Keratinocyte (primary cell): ENCODE results near the gene CHIT1. TPM values are rescaled to one million over a fixed set of nuclear protein-coding genes. Genes with fewer than 3 reads are reported as not detected.

ENCODE experiments used
- DNase-seq: peaks from one replicate; pipeline ENCODE4 v3.0.0-alpha.2; 2011; ENCODE audit warnings: low read depth, missing footprints, low spot score
- FAIRE-seq: peaks from 2 replicates; lab custom pipeline; 2011; peaks lifted over from hg19 to GRCh38; lab: Jason Lieb, UNC
- H2AFZ ChIP-seq: 2 replicates; pipeline ENCODE4 v1.6.0; 2012; ENCODE audit warnings: low read length, control low read depth, inconsistent platforms; ENCODE audit not compliant: control insufficient read depth
- H3K27ac ChIP-seq: 2 replicates; pipeline ENCODE4 v1.5.1; 2011; ENCODE audit warnings: low read length; ENCODE audit not compliant: control insufficient read depth, insufficient read depth
- H3K27me3 ChIP-seq: 3 replicates; pipeline ENCODE4 v1.6.0; 2011; ENCODE audit warnings: low read length; ENCODE audit not compliant: control insufficient read depth, insufficient read depth; ENCODE audit errors: extremely low read depth
- H3K36me3 ChIP-seq, 2 experiments: 2 replicates in 1 of 2; 3 replicates in 1 of 2; pipeline ENCODE4 v1.5.1; 2011; ENCODE audit warnings: low read length in 2 of 2, mild to moderate bottlenecking in 1 of 2; ENCODE audit not compliant: control insufficient read depth in 2 of 2, insufficient read depth in 2 of 2; ENCODE audit errors: extremely low read depth in 1 of 2
- H3K4me1 ChIP-seq: 3 replicates; pipeline ENCODE4 v1.5.1; 2011; ENCODE audit warnings: low read length; ENCODE audit not compliant: control insufficient read depth, insufficient read depth; ENCODE audit errors: extremely low read depth
- H3K4me2 ChIP-seq: 3 replicates; pipeline ENCODE4 v1.6.0; 2011; ENCODE audit warnings: low read depth, low read length; ENCODE audit not compliant: control insufficient read depth, insufficient read depth; ENCODE audit errors: extremely low read depth
- H3K4me3 ChIP-seq, 3 experiments: fragments of 200-600 bp in 1 of 3; sonication (generic) in 1 of 3; 2 replicates in 2 of 3; 3 replicates in 1 of 3; pipeline ENCODE4 v1.5.1; 2011 to 2016; ENCODE audit warnings: low read length in 3 of 3, mild to moderate bottlenecking in 3 of 3, control low read depth in 2 of 3, inconsistent platforms in 1 of 3, low read depth in 1 of 3, mixed read lengths in 1 of 3, mixed run types in 1 of 3, moderate library complexity in 1 of 3; ENCODE audit not compliant: control insufficient read depth in 2 of 3, insufficient read depth in 2 of 3; ENCODE audit errors: extremely low read depth in 1 of 3
- H3K79me2 ChIP-seq: 2 replicates; pipeline ENCODE4 v1.6.0; 2012; ENCODE audit warnings: low read length; ENCODE audit not compliant: control insufficient read depth, insufficient read depth
- H3K9ac ChIP-seq: 3 replicates; pipeline ENCODE4 v1.6.0; 2011; ENCODE audit warnings: low read length; ENCODE audit not compliant: control insufficient read depth, insufficient read depth; ENCODE audit errors: extremely low read depth
- H3K9me1 ChIP-seq: 3 replicates; pipeline ENCODE4 v1.6.0; 2011; ENCODE audit warnings: low read length; ENCODE audit not compliant: control insufficient read depth, insufficient read depth; ENCODE audit errors: extremely low read depth
- H3K9me3 ChIP-seq: 2 replicates; pipeline ENCODE4 v1.5.1; 2012; ENCODE audit warnings: low read depth, low read length; ENCODE audit not compliant: control insufficient read depth
- H4K20me1 ChIP-seq: 3 replicates; pipeline ENCODE4 v1.6.0; 2011; ENCODE audit warnings: low read length; ENCODE audit not compliant: control insufficient read depth, insufficient read depth; ENCODE audit errors: extremely low read depth
- CTCF ChIP-seq, 3 experiments: IDR thresholded peaks in 1 of 3; conservative IDR thresholded peaks in 1 of 3; optimal IDR thresholded peaks in 1 of 3; 2 replicates in 2 of 3; 3 replicates in 1 of 3; pipeline versions ENCODE3 to v1.5.1; 2011; ENCODE audit warnings: low read length in 3 of 3, mild to moderate bottlenecking in 3 of 3, moderate library complexity in 2 of 3, control low read depth in 1 of 3, inconsistent platforms in 1 of 3; ENCODE audit not compliant: insufficient read depth in 2 of 3; ENCODE audit errors: extremely low read depth in 1 of 3
- EZH2 ChIP-seq: IDR thresholded peaks from one replicate; pipeline ENCODE4 v1.6.1; 2012; ENCODE audit warnings: inconsistent platforms, mild to moderate bottlenecking, low read length, moderate library complexity
- dilution Hi-C: fragments of 300-500 bp; cut with MboI; formaldehyde crosslinking; loops from one replicate; pipeline ENCODE4 v1.7.0; 2020; ENCODE audit warnings: low sequenced_read_pairs; ENCODE audit not compliant: extremely low pct_ligation_motif_present
- polyA plus RNA-seq, 5 experiments: library from polyadenylated mRNA; depleted of rRNA in 3 of 5; stranded (reverse) in 3 of 5; stranded (forward) in 1 of 5; unstranded in 1 of 5; fragments of >200 nt; gene quantifications; 1 replicate in 1 of 5; 2 replicates in 3 of 5; 3 replicates in 1 of 5; pipeline versions ENCODE4 v1.2.1 to v1.2.3, GENCODE V29; 2011 to 2012; ENCODE audit warnings: missing spikeins in 2 of 5, low read depth in 1 of 5, low replicate concordance in 1 of 5

The CHIT1 gene
- polyA plus RNA-seq, 1 donor (not counting 4 experiments of a cell fraction or from before 2014, with no cell fraction given) = not detected

GRCh38 chr1:203185585-203185984 is 43.9 kb downstream of the CHIT1 start:
- TF ChIP-seq CTCF (optimal IDR thresholded peaks at IDR 0.05 in 1 of 3, IDR thresholded peaks at IDR 0.05 in 1 of 3, conservative IDR thresholded peaks at IDR 0.05 in 1 of 3; ENCODE audit: extremely low read depth in 1 of 3, insufficient read depth in 2 of 3, low read length in 3 of 3) = no peak
- TF ChIP-seq EZH2 = no peak
- H2AFZ ChIP-seq = no peak overlapping the region
- no peak overlapping the region for H3K27ac ChIP-seq
- no peaks in the 10 kb centered on the region for H3K79me2 ChIP-seq
- peaks cover 6% of the 10 kb centered on the region for H3K27me3 ChIP-seq
- no peak overlapping the region for H3K9ac ChIP-seq
- no peak overlapping the region for H3K4me2 ChIP-seq
- H3K4me3 ChIP-seq = no peak overlapping the region
- H3K4me1 ChIP-seq = no peaks in the 10 kb centered on the region
- H3K9me1 ChIP-seq = no peaks in the 10 kb centered on the region
- H3K9me3 ChIP-seq = no peaks in the 10 kb centered on the region
- no peaks in the 10 kb centered on the region for H4K20me1 ChIP-seq
- no peaks in the 10 kb centered on the region for H3K36me3 ChIP-seq
- FAIRE-seq (no peak), DNase-seq (no peak)
- dilution Hi-C loops = no loop called here

GRCh38 chr1:203185061-203185461 is 44.4 kb downstream of the CHIT1 start:
- Histone ChIP-seq H3K27ac (no peak overlapping the region), H3K4me1 (no peaks in the 10 kb centered on the region), H3K9me3 (no peaks in the 10 kb centered on the region), H2AFZ (no peak overlapping the region), H3K9ac (no peak overlapping the region), H3K4me2 (no peak overlapping the region), H3K27me3 (peaks cover 6% of the 10 kb centered on the region), H3K36me3 (no peaks in the 10 kb centered on the region), H4K20me1 (no peaks in the 10 kb centered on the region), H3K9me1 (no peaks in the 10 kb centered on the region), H3K79me2 (no peaks in the 10 kb centered on the region), H3K4me3 (no peak overlapping the region)
- TF ChIP-seq EZH2 (no peak), CTCF (optimal IDR thresholded peaks at IDR 0.05 in 1 of 3, IDR thresholded peaks at IDR 0.05 in 1 of 3, conservative IDR thresholded peaks at IDR 0.05 in 1 of 3; ENCODE audit: extremely low read depth in 1 of 3, insufficient read depth in 2 of 3, low read length in 3 of 3) (no peak)
- dilution Hi-C loops = no loop called here
- DNase-seq (no peak), FAIRE-seq (no peak)
